Heart right ventricle (tissue), 16 donors: ENCODE results near the gene IRGQ. TPM values are rescaled to one million over a fixed set of nuclear protein-coding genes. Genes with fewer than 3 reads are reported as not detected.
A peak's percentile ranks its signal among the peaks of the same experiment; 100 is the strongest.
"Not testable (repeated sequence)": the region's sequence is repeated elsewhere in the genome, so short reads cannot be mapped to it uniquely, and the experiment has no call there.

Source experiments
- ATAC-seq, 8 donors: fragments of 200-7000 bp; cut with Tn5 transposase; one replicate each; pipeline ENCODE4 v1.9.1; 2020; ENCODE audit warnings: mild to moderate bottlenecking in 8 of 8, moderate library complexity in 8 of 8, moderate number of reproducible peaks in 1 of 8
- DNase-seq, 2 donors: peaks; one replicate each; pipeline ENCODE4 v3.0.0-alpha.2; 2020
- H3K27ac ChIP-seq, 10 donors: fragments of 200-600 bp; sonication (generic) in 2 of 10; one replicate each; pipeline versions ENCODE4 v1.5.0 to v1.8.0; 2020 to 2022; ENCODE audit warnings: mild to moderate bottlenecking in 3 of 10
- H3K27me3 ChIP-seq, 7 donors: fragments of 200-600 bp; one replicate each; pipeline ENCODE4 v1.8.0; 2021 to 2022; ENCODE audit warnings: mild to moderate bottlenecking in 2 of 7
- H3K36me3 ChIP-seq, 9 donors: fragments of 200-600 bp; sonication (generic) in 1 of 9; one replicate each; pipeline versions ENCODE4 v1.5.0 to v1.8.0; 2020 to 2022; ENCODE audit warnings: mild to moderate bottlenecking in 2 of 9
- H3K4me1 ChIP-seq, 9 donors: fragments of 200-600 bp; sonication (generic) in 1 of 9; one replicate each; pipeline versions ENCODE4 v1.5.0 to v1.8.0; 2020 to 2022; ENCODE audit warnings: mild to moderate bottlenecking in 4 of 9
- H3K4me3 ChIP-seq, 10 donors: fragments of 200-600 bp; sonication (generic) in 2 of 10; one replicate each; pipeline versions ENCODE4 v1.5.0 to v1.8.0; 2020 to 2022; ENCODE audit warnings: mild to moderate bottlenecking in 7 of 10, moderate library complexity in 2 of 10
- H3K9me3 ChIP-seq, 11 donors: fragments of 200-600 bp in 10 of 11; sonication (generic) in 2 of 11; one replicate each; pipeline versions ENCODE4 v1.5.0 to v1.8.0; 2013 to 2022; ENCODE audit warnings: mild to moderate bottlenecking in 2 of 11, control low read depth in 1 of 11, moderate library complexity in 1 of 11
- CTCF ChIP-seq, 9 donors: fragments of 200-600 bp; sonication (generic) in 2 of 9; IDR thresholded peaks; one replicate each; pipeline versions ENCODE4 v1.5.0 to v1.8.0; 2021 to 2022; ENCODE audit warnings: antibody characterized with exemption in 9 of 9, mild to moderate bottlenecking in 5 of 9, moderate library complexity in 1 of 9
- WGBS, 2 donors: extraction: QIAGEN DNeasy Blood & Tissue Kit; methylation state at CpG; one replicate each; pipeline ENCODE4 v1.1.7; 2013; ENCODE audit warnings: inconsistent platforms in 1 of 2; 5-methylcytosine and 5-hydroxymethylcytosine counted together
- intact Hi-C, 10 donors: fragments of 100-400 bp; cut with DNase I; formaldehyde crosslinking; loops; one replicate each; pipeline versions ENCODE4 v1.11.1 to v1.14.2; 2022
- polyA plus RNA-seq, 2 donors: library from polyadenylated mRNA; stranded (reverse); fragments of 200-250 nt; gene quantifications; one replicate each; pipeline ENCODE4 v1.2.3, GENCODE V29; 2013
- total RNA-seq, 10 donors: library from RNA; stranded (reverse); fragmentation: NEBNext Ultra II Directional in 3 of 10; extraction: Animal tissue kit (Norgen Biotek cat#: 25700) in 3 of 10; gene quantifications; one replicate each; pipeline versions ENCODE4 v1.2.1 to v1.2.4, GENCODE V29; 2021 to 2023
- donor health status: Arrhythmogenic right ventricular cardiomyopathy.
- donor health status: ischemic (EF 13 %, LVEDD 7.1; RV severe dilation, severe dysfunction).
- donor health status: healthy with polysubstance abuse.
- donor health status: DM: no; HTN: yes; CAD: no.
- donor health status: DM: no; HTN: no; CAD: no.
- donor health status: ischemic (EF 25% LVEDD 6.9; RV normal size, moderate dysfunction).
- donor health status: ischemic (EF 25% LVEDD 5.7; RV mildly dilated, moderate dysfunction).
- donor health status: healthy.
- donor health status: DM: yes; HTN: yes; CAD: no.
- donor health status: Ischemic cardiomyopathy.
- donor health status: ischemic (EF 35%, LVEDD 5.7; RV mildly dilated, moderate dysfunction).
- donor health status: nonischemic (EF 11% LVEDD 7.7; RV severe dilation, severe dysfunction).
- donor health status: DM: yes; HTN: yes; CAD: no.
- donor health status: PGD.
- donor health status: ischemic (EF 29% LVEDD 5.4; RV normal size, mild dysfunction).
- donor health status: nonischemic (EF 23%, LVEDD 6.1; RV moderate dilation, normal function).

The IRGQ gene
- total and polyA plus RNA-seq, 12 donors, result 5.6 to 34.2 (median 26.4) TPM

GRCh38 chr19:43589277-43589676, 6.7 kb downstream of the IRGQ start:
- H3K4me3 ChIP-seq, result no peak overlapping the region
- H3K9me3 ChIP-seq, result no peaks in the 10 kb centered on the region
- TF ChIP-seq CTCF (IDR thresholded peaks at IDR 0.05), result no peak
- intact Hi-C loops, result no loop called here
- DNase-seq, result no peak
- H3K36me3 ChIP-seq, result peaks cover 6 to 91% (median 32%) of the 10 kb centered on the region in 9 donors
- H3K27me3 ChIP-seq, result no peaks in the 10 kb centered on the region
- no peak for ATAC-seq
- peaks cover 0 to 13% (median 11%) of the 10 kb centered on the region in 9 donors for H3K4me1 ChIP-seq
- H3K27ac ChIP-seq, result no peak overlapping the region
- 88 to 90% methylated on average over 5 of the region's 5 CpGs for WGBS, 2 donors

DNA sequence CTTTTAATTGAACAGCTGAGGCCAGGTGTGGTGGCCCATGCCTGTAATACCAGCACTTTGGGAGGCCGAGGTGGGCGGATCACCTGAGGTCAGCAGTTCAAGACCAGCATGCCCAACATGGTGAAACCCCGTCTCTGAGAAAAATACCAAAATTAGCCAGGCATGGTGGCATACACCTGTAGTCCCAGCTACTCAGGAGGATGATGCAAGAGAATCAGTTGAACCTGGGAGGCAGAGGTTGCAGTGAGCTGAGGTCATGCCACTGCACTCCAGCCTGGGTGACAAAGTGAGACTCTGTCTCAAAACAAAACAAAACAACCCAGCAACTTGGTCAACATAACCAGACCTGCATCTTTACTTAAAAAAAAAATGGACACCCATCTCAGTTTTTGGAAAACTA, 8.9 kb downstream of the IRGQ start:
- H3K27ac ChIP-seq, H3K27me3 ChIP-seq, ATAC-seq, H3K4me3 ChIP-seq, DNase-seq, H3K9me3 ChIP-seq, H3K4me1 ChIP-seq, intact Hi-C loops: not testable (repeated sequence)
- H3K36me3 ChIP-seq, result peaks cover 0 to 68% (median 16%) of the 10 kb centered on the region in 9 donors
- WGBS, 2 donors, result 94 to 98% methylated on average over 3 of the region's 3 CpGs

- ATAC-seq, result no peak
- DNase-seq, result no peak
- TF ChIP-seq CTCF (IDR thresholded peaks at IDR 0.05), result no peak
- 94 to 96% methylated on average over 2 of the region's 2 CpGs for WGBS, 2 donors
- H3K9me3 ChIP-seq, result no peaks in the 10 kb centered on the region
- H3K4me3 ChIP-seq, result no peak overlapping the region
- H3K36me3 ChIP-seq, result peaks cover 0 to 62% (median 10%) of the 10 kb centered on the region in 9 donors
- no peaks in the 10 kb centered on the region for H3K27me3 ChIP-seq
- intact Hi-C loops, result no loop called here
- peaks cover 0 to 16% (median 3%) of the 10 kb centered on the region in 9 donors for H3K4me1 ChIP-seq
- H3K27ac ChIP-seq, result no peak overlapping the region
Observed at GRCh38 chr19:43586346-43586745, 9.6 kb downstream of the IRGQ start.

GRCh38 chr19:43584484-43584883, 11.4 kb downstream of the IRGQ start:
- ATAC-seq, result no peak
- Histone ChIP-seq H3K4me1 (peaks cover 0 to 29% (median 8%) of the 10 kb centered on the region in 9 donors), H3K9me3 (no peaks in the 10 kb centered on the region), H3K27ac (peak overlapping the region in 3 of 10 donors; percentile 25 to 46 (median 36)), H3K36me3 (peaks cover 0 to 43% (median 0%) of the 10 kb centered on the region in 9 donors), H3K27me3 (no peaks in the 10 kb centered on the region), H3K4me3 (no peak overlapping the region)
- DNase-seq, result no peak
- no peak for TF ChIP-seq CTCF (IDR thresholded peaks at IDR 0.05)
- WGBS, 2 donors, result 100% methylated on average over 1 of the region's 1 CpG
- intact Hi-C loops, result no loop called here

DNA sequence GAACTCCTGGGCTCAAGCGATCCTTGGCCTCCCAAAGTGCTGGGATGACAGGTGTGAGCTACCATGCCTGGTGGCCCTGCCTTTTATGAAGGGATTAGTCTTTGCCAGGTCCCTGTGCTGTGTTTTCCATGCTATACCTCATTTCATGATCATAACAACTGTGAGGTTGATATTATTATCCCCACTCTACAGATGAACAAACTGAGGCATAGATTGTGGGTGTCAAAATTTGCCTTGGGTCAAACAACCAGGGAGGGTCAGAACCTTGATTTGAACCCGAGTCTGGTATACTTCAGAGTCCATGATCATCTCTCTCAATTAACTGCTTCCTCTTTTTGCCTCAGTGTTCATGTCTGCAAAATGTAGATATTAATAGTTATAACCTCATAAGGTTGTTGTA, 13.4 kb downstream of the IRGQ start:
- peaks cover 0 to 26% (median 0%) of the 10 kb centered on the region in 9 donors for H3K36me3 ChIP-seq
- H3K9me3 ChIP-seq, result no peaks in the 10 kb centered on the region
- 95 to 98% methylated on average over 2 of the region's 2 CpGs for WGBS, 2 donors
- no peak overlapping the region for H3K4me3 ChIP-seq
- intact Hi-C loops, result no loop called here
- ATAC-seq (no peak), DNase-seq (no peak)
- H3K4me1 ChIP-seq, result peaks cover 0 to 29% (median 8%) of the 10 kb centered on the region in 9 donors
- TF ChIP-seq CTCF (IDR thresholded peaks at IDR 0.05), result no peak
- H3K27ac ChIP-seq, result no peak overlapping the region
- H3K27me3 ChIP-seq, result no peaks in the 10 kb centered on the region
